Activated CD4-positive, alpha-beta T cell treated with anti-CD3 and anti-CD28 coated beads, Interleukin-2, amount 50 U/mL, for 48 hours (primary cell): ENCODE measurements around the gene CD82.

Experiments used
- DNase-seq, 2 experiments: peaks; one replicate each; pipeline ENCODE4 v3.0.0-alpha.2; 2020

Gene CD82

DNA sequence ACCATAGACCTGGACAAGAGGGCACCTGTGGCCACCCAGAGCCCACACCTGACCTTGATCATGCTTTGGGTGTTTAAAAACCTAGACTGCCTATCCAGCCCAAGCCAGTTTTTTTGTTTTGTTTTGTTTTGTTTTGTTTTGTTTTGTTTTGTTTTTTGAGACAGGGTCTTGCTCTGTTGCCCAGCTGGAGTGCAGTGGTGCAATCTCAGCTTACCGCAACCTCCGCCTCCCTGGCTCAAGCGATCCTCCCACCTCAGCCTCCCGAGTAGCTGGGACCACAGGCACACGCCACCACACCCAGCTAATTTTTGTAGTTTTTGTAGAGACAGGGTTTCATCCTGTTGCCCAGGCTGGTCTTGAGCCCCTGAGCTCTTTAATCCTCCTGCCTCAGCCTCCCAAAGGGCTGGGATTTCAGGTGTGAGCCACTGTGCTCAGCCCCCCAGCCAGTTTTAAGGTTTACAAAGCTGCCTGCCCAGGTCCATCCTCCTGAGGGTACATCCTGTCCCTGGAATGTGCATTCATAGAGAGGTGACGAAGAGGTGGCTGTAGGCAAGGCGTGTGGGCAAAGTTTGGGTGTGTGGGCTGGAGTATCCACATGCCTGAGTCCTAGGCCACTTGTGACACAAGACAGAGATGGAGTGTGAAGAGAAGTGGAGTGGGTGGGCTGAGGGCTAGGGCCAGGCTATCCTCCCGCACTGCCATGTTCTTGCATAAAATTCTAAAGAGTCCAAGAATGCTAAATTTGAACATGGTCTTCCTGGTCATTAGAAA is 3.3 kb upstream of the CD82 start:
- DNase-seq = no peak

DNA sequence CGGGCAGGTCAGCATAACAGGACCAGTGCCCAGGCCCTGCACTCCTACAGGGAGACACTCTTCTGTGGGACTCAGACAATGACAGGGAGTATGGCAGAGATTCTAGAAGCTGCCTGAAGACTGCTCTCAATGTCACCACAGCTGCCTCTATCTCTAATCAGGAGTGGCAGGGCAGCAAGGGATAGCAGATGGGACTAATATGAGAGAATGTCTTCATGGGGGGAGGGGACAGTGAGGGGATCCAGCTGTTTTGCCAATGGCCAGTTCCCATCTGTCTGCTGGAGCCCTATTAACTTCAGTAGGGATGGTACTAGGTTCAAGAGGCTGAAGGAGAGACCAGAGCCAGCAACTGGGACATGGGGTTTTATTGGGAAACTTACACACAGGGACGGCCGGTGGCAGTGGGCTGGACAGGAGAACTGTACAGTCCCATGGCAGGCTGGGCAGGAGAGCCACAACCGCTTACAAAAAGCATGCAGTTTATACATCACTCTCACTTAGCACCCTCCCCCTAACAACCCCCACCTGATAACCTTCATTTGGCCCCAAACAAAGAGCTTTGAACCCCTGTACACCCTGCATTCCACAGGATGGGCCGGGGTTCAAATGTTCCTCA is 2.5 kb upstream of the CD82 start:
- no peak for DNase-seq

DNA sequence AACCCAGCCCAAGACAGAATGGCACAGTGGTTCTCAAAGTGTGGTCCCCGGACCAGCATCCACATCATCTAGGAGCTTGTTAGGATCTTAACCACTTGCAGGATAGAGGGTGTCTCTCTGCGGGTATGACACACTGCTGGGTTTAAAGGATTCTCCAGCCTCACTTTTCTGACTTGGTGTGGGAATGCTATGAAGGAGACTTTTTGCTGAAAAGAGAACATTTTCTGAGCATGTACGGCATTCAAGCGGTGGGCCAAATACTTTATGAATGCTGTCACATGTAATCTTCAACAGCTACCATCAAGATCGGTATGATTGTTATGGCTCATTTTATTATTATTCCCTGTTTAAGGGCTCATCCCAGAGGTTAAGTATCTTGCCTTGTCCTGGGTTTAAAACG is 1.8 kb upstream of the CD82 start:
- DNase-seq = no peak

DNA sequence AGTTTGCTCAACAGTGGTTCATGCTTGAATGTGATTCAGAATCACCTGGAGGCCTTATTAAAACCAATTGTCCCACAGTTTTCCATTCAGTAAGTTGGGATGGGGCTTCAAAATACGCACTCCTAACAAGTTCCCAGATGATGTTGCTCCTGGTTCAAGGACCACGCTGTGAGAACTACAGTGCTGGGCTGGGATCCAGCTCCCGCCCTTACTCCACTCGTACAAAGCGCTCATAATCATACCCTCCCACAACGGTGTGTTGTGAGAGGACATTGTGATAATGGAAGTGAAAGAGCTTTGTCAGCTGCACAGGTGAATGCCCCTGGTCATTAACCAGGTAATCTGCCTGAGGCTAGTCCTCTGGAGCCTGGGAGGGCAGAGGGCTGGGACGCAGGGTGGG is 1.3 kb upstream of the CD82 start:
- no peak for DNase-seq

DNA sequence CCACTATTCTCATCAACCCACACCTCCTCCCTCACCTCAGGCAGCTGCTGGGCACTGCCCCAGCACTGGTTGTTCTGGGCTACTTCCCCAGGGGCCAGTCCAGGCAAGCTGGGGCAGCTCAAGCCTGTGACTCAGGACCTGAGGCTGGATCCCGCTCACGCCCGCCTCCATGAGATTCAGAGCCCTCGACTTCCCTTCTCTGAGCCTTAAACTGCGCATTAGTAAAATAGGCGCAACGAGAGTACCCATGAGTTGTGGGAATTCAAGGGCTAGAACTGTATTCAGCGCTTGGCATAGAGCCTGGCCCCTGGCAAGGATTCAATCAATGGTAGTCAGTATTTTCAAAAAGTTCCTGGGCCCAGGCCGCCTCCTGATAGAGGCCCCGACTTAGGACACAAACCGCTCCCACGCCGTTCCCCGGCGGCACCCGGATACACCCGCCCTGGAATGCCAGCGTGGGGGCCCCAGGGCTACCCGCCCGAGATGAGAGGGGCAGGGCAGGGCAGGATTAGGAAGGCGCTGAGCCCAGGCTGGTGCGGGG is 723 bp upstream of the CD82 start:
- no peak for DNase-seq

DNA sequence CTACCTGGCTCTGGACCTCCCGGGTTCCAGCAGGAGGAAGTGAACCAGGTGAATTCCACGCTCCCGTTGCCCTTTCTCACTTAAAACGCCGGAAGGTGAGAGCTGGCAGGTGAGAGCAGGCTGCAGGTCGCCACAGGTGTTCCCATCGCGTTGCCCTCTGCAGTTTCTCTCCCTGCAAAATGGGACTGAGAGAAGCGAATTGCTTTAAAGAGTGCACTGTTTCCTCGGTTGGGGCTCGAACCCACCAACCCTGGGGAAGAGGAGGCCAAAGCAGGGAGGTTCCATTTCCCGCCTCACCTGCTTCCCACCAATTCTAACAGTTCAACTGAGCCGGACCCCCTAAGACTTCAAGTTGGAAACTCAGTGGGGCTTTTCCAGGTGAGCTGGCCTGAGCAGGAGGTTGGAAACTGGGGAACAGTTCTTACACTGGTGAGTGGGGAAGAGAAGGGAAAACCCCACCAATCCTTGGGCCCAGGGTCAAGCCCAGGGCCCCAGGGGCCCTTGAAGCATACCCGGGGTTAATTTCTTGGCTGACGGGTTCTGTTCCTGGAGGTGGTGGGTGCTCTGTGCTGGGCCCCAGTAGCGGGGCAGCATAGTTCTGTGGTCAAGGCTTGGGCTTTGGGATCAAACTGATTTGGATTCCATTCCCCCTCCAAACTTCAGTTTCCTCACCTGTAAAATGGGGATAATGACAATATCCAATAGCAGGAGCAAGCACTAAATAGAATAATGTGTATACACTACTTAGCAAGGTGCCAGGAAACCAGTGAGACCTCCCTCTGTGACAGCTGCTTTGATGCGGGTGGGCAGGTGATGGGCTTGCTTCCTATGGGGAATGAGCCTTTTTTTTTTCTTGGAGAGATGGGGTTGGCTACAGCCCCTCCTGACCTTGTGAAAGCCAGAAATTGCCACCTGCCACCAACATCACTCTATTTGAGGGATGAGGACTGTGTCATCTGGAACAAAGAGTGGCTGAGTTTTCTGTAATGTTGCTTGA is 788 bp downstream of the CD82 start:
- DNase-seq = no peak

DNA sequence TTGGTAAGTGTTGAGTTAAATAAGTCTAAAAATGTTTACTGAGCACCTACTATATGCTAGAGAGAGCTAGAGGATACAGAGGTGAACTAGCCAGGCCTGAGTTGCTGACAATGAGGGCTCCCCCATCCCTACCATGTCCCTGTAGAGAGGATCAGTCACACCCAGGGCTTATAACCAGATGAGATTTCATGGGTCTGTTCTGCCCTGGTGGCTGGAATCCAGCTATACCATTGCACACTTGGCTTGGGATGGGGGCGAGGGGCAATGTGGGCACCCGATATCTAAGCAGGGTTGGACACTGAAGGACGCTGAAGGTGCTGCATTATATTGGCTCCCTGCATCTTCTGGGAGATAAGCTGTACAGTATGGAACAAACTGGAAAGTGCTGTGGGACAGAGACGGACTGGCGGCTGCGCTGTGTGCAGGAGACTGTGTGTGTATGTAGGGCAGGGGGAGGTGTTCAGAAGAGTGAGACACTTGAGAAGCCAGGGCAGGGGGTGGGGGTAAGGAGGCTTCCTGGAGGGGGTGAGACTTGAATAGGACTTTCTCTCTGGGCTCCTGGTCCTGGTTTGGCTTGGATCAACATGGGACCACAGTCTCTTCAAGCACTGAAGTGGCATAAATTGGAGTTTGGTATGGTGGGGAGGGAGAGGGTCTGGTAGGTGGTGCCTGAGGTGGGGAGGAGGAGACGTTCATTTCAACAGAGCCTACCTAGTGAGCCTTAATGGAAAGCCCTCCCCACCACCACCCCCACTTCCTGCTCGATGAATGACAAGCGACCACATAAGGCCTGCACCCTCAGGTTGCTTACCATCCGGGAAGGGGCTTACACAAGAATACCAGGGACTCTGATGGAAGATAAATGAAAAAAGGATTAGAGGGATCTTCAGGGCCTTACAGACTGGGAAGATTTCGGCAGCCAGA is 1.8 kb downstream of the CD82 start:
- DNase-seq = peak; percentile 61 to 72

DNA sequence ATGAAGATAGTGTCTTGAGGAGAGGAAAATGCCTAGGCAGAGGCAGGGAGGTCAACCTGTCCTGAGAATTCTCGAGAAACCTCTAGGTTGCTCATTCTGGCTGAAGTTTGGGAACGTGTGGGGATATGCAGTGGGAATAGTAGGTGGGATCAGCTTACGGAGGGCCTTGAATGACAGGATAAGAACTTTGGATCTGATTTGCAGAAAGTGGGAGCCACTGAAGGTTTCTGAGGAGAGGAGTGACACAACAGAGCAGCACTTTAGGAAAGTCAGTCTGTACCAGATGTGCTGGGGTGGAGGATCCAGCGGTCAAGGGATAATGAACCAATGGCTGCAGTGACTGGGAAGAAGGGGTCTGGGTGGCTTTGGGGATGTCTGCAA is 2.4 kb downstream of the CD82 start:
- no peak for DNase-seq

DNA sequence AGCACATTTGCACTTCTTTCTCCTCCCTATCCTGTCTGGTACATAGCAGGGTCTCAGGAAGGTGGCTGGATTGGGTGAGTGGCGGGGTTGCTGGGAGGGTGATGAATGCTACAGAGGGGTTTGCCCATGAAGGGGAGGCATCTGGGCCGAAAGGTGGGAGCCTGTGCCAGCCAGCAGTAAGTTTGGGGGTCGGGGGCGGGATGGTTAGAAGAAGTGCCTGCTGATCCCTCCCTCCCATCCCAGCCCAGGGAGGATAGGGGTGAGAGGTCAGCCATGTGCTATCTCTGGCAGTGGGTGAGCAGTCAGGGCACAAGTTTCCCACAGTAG is 2.8 kb downstream of the CD82 start:
- no peak for DNase-seq

DNA sequence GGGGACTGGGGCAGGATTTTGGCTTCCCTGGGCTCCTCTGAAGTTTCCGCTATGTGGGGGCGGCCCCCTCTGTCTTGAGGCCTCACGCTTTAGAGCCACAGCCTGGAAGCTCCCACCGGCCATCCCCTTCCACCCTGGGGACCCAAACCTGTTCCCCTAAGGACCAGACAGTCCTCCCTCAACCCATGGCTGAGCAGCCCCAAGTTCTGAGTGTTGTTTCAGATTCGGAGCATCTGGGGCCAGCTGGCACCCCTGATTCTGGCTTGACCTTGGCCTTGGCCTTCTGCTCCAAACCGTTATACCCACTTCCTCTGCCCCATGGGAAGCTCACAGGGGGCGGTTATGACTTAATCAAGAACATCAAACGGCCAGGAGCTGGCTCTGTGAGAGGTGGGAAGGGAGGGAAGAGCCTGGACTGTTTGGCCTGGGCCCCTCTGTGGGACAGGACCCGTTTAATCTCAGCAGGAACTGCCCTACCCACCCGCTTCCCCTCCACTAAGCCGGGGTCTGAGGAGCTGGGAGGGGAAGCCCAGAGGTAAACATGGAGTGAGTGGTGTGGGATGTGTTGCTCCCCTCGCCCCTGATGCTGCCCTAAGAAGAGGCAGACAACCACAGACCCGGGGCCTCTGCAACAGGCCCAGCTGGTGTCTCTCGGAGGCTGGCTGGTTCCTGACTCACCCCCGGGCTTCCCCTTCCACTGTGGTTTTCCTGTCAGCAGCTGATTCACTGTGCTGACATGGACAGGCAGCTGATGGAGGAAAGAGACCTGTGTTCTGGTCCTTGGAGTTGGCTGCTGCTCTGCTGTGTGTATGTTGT is 3.4 kb downstream of the CD82 start:
- DNase-seq = peak; percentile 90 to 94

DNA sequence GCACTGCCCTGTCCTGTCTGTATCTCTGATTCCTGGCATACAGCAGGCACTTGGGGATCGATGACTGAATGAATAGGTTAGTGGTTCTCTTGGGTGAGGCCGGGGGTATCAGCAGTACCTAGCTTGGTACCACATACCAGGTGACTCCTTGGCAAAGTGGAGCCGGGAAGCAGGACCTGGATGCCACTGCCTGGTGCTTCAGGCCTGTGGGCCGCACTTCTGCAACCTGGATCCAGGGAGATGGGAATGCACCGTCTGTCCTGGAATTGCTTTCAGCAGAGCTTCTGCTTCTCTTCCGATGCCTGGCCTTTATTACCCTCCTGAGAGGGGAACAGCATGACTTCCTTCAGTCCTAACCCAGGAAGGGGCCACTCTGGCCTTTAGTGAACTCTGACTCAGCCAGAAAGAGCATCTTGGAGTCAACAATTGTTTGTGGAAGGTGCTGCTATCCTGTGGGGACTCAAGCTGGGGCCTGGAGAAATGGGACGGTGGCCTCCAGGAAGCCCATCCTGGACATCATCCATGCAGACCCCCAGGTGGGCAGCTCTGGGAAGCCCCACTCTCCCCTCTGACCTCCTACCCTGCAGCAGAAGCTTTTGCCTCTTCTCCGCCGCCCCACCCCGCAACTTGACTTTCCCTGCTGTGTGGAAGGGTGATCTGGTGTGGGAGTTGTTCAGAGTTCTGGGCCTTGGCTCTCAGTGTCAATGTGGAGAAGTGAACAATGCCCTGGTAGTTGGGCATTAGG is 5.1 kb downstream of the CD82 start:
- no peak for DNase-seq

DNA sequence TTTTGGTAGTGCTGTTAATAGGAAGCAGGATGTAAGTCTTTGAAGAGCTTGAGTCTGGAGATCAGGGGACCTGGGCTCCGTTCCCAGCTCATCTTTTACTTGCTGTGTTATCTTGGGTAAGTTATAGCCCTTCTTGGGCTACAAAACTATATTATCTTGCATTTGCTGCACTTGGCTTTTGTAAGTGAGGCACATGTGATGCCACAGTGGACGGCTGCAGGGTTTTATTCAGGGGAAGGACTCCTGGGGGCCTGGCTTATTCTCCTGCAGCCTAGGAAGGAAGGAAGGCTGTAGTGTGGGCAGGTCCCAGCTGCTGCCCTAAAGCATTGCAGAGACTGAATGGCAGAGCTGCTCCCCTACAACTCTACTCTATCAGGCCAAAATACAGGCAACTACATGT is 6.4 kb downstream of the CD82 start:
- no peak for DNase-seq

DNA sequence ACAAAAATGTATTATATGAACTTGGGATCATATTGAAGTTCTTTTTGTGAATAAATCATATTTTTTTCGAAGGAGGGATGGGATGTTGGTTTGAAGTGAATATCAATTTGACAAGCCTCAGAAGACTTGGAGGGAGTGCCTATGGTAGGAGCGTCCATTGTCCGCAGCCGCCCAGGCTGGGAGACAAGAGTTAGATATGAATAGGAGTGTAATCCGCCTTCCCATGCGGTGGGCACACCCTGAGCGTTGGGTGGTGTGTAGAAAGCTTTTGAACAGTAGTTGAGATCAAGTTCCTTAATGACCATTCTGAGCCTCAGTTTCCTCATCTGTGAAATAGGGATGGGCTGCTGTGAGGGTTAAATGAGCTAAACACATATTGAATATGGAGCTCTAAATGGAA is 7.0 kb downstream of the CD82 start:
- no peak for DNase-seq

DNA sequence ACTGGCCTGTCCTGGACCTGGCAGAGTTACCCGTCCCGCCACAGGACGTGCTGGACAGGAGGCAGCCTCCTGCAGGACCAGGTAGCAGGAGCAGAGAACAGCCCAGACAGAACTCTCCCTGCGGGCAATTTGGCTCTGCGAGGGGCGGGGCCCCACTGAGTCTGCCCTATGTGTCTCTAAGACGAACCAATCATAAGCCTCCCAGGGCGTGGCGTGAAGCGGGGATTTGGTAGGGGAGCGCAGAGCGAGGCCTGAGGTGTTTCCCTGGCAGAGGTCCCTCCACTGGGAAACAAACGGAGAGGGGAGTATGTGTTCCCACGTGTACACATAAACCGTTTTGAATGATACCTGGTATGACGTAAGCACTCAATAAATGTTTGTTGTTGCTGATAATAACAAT is 7.4 kb downstream of the CD82 start:
- DNase-seq = peak; percentile 50 to 64

DNA sequence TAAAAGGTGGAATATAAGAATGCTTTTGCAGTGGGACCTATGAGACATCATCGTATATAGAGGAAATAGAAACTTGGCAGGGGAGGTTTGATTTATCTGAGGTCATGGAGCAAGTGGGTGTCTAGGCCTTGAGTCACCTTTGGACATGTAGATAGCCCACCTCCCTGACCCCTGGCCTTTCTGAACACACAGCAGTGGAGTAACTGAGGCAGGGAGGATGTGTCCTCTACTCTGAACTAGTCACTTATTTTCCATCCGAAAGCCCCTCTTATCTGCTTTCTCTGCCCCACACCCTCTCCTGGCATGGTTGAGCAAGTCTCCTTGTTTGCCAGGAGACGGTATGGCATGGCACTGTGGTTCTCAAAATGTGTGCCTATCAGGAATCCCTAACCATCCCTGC is 7.9 kb downstream of the CD82 start:
- peak in 1 of 2 experiments; percentile 51 for DNase-seq

DNA sequence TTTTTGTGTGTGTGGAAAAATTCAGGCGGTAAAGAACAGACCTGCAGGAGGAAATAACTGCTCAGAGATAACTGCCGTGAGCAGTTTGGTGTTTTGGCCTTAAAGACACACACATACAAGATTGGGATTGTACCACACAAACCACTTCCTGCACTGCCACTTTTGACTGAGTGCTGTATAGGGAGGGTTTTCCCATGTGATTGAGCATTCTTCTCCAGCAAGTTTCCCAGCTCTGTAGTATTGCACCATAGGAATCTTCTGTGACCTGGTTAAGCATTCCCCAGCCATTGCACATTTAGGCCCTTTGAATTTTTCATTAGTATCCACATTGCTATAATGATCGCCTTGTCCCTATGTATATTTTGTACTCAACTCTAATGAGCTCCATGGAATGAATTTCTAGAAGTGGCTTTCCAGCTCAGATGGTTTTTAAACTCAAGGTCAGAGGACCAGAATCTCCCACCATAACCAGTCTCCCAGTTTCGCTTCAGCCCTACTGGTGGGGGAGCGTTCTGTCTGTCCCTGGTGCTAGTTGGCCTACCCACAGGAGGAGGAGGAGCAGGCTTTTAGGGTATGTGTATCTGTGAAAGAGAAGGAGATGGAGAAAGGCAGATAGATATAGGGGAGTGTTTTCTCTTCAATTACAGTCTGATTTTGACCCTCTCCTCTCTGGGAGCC is 9.3 kb downstream of the CD82 start:
- peak; percentile 47 to 60 for DNase-seq

DNA sequence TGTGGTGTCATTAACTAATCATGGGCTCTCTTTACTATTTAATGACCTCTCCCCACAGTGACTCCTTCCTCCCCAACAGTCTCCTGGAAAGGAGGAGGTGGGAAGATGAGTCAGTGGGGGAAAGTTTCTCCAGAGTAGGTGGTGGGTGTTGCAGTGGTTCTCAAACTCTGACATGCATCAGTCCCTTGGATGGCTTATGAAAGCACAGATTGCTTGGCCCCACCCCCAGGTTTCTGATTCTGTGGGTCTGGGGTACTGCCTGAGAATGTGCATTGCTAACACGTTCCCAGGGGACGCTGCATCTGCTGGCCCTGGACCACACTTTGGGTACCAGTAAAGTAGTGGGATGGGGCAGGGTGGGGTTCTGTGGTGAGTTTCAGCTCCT is 9.8 kb downstream of the CD82 start:
- DNase-seq = peak; percentile 73 to 80

DNA sequence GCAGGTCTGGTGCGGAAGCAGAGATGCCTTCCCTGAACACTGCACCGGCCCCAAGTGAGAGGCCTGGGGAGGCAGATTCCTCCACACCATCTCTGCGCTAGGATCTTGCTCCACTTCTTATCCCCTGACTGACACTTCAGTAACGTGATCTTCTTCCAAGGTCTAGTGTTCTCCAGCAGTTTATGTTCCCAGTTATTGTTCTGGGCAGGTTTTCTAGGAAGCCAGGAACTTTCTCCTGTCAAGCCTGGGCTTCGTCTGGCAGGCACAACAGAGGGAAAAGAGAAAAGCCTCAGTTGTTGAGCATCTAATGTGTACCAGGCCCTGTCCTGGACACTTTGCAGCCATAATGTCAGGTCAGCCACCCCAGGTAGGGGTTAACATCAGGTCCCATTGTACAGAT is 10.5 kb downstream of the CD82 start:
- DNase-seq = no peak

DNA sequence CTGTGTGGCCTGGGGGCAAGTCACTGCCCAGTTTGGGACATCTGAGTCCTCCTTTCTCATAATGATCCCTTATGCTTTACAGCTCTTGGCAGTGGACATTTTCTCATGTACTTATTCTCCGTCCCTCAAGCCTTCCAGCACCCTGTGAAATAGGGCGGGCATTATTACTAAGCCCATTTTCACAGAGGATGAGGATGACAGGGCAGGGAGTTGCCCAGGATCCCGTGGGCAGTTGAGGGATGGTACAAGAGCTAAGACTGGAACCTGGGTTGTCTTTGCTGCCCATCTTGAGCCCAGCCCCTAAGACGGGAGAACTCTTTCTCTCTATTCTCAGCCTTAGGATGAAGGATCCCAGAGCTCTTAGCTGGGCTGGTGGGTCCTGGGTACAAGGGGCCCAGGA is 11.2 kb downstream of the CD82 start:
- DNase-seq = no peak

DNA sequence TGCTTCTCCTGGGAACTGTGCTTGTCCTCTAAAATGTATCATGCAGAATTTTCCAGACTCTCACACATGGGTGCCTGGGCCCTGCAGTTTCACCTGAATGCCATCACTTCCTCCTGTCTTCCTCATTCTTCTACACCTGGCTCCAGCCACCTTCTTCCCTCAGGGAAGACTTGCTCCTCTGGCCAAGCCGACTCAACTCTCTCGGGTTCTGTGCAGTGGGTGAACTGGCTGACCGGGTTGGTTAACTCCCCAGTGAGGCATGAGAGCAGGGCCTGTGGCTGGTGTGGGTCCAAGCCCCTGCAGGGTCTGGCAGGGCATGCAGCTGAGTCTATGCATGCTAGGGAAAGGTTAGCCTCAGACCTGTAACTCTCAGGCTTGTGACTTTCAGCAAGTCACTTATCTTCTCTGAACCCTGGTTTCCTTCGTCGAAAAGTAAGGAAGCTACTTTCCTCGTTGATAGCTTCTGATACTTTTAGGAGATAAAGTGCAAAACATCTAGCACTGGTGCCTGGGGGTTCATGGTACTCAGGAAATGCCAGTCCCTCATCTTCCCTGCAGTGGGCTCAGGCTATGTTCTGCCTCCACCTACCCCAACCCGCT is 11.9 kb downstream of the CD82 start:
- DNase-seq = no peak
